GM23248 (cell line): ENCODE measurements around the gene LECT2. TPM values are rescaled to one million over a fixed set of nuclear protein-coding genes. Genes with fewer than 3 reads are reported as not detected.

ENCODE experiments used
- DNase-seq: peaks from one replicate; pipeline ENCODE4 v3.0.0-alpha.2; 2015
- H2AFZ ChIP-seq: fragments of 200-600 bp; sonication (generic); 2 replicates; pipeline ENCODE4 v1.6.1; 2016; ENCODE audit warnings: antibody characterized with exemption
- H3F3A ChIP-seq: fragments of 200-600 bp; sonication (generic); 2 replicates; pipeline ENCODE4 v1.6.1; 2016; ENCODE audit warnings: mild to moderate bottlenecking, antibody characterized with exemption, mixed run types; ENCODE audit not compliant: insufficient read depth
- H3K27ac ChIP-seq: fragments of 200-600 bp; sonication (generic); 2 replicates; pipeline ENCODE4 v1.5.1; 2016; ENCODE audit warnings: mild to moderate bottlenecking
- H3K27me3 ChIP-seq: fragments of 200-600 bp; sonication (generic); replicated peaks from 2 replicates; pipeline ENCODE4 v1.6.1; 2016; ENCODE audit warnings: mild to moderate bottlenecking; ENCODE audit not compliant: insufficient read depth
- H3K36me3 ChIP-seq: fragments of 200-600 bp; sonication (generic); 2 replicates; pipeline ENCODE4 v1.6.1; 2016; ENCODE audit warnings: low read depth, mild to moderate bottlenecking
- H3K4me1 ChIP-seq: fragments of 200-600 bp; sonication (generic); 2 replicates; pipeline ENCODE4 v1.6.1; 2016; ENCODE audit warnings: mild to moderate bottlenecking; ENCODE audit not compliant: insufficient read depth
- H3K4me2 ChIP-seq: fragments of 200-600 bp; sonication (generic); one replicate; pipeline ENCODE4 v1.6.1; 2016; ENCODE audit warnings: mild to moderate bottlenecking; ENCODE audit not compliant: unreplicated experiment
- H3K4me3 ChIP-seq: fragments of 200-600 bp; sonication (generic); 2 replicates; pipeline ENCODE4 v1.5.1; 2016; ENCODE audit warnings: mild to moderate bottlenecking
- H3K79me2 ChIP-seq: fragments of 200-600 bp; sonication (generic); 2 replicates; pipeline ENCODE4 v1.6.1; 2016; ENCODE audit warnings: mild to moderate bottlenecking; ENCODE audit not compliant: insufficient read depth
- H3K9ac ChIP-seq: fragments of 200-600 bp; sonication (generic); 2 replicates; pipeline ENCODE4 v1.6.1; 2016; ENCODE audit warnings: mild to moderate bottlenecking
- H3K9me2 ChIP-seq: fragments of 200-600 bp; sonication (generic); 2 replicates; pipeline ENCODE4 v1.6.1; 2016; ENCODE audit warnings: mixed run types, mild to moderate bottlenecking, moderate library complexity; ENCODE audit not compliant: insufficient read depth
- H3K9me3 ChIP-seq: fragments of 200-600 bp; sonication (generic); one replicate; pipeline ENCODE4 v1.6.1; 2017; ENCODE audit warnings: low read depth
- H4K20me1 ChIP-seq: fragments of 200-600 bp; sonication (generic); 2 replicates; pipeline ENCODE4 v1.6.0; 2016; ENCODE audit not compliant: insufficient read depth
- EZH2 ChIP-seq: fragments of 200-600 bp; sonication (generic); IDR thresholded peaks from 2 replicates; pipeline ENCODE4 v1.6.1; 2018; ENCODE audit warnings: antibody characterized with exemption, mild to moderate bottlenecking; ENCODE audit not compliant: insufficient read depth, poor library complexity, severe bottlenecking
- EZH2phosphoT487 ChIP-seq: fragments of 200-600 bp; sonication (generic); IDR thresholded peaks from 2 replicates; pipeline ENCODE4 v1.6.1; 2018; ENCODE audit warnings: antibody characterized with exemption, moderate library complexity, mild to moderate bottlenecking, low read depth; ENCODE audit not compliant: insufficient read depth
- WGBS, 2 experiments: methylation state at CpG; one replicate each; pipeline ENCODE4 v1.1.6; 2015 to 2017; ENCODE audit warnings: low lambda C conversion rate in 2 of 2, low coverage in 1 of 2; ENCODE audit errors: missing lambda C conversion rate in 2 of 2; 5-methylcytosine and 5-hydroxymethylcytosine counted together
- in situ Hi-C: fragments of 300-500 bp; cut with MboI; formaldehyde crosslinking; loops from 2 replicates; pipeline ENCODE4 v1.15.0; 2020
- polyA plus RNA-seq: library from polyadenylated mRNA; unstranded; fragments of >200 nt; fragmentation: Nextera tagmentation; extraction: Ambion mirVana; gene quantifications from 2 replicates; pipeline ENCODE4 v1.2.1, GENCODE V29; 2016
- total RNA-seq: library from RNA; depleted of rRNA; stranded (reverse); fragments of >200 nt; shearing (Covaris generic); gene quantifications from 2 replicates; pipeline ENCODE4 v1.2.3, GENCODE V29; 2014

Gene LECT2
- total and polyA plus RNA-seq, 2 experiments from 2014 or later = 0.32 to 0.41 TPM

GRCh38 chr5:135974021-135974600, 19.3 kb upstream of the LECT2 start:
- in situ Hi-C loops = no loop called here
- DNase-seq = peak; percentile 20

GRCh38 chr5:135973323-135974020, 18.7 kb upstream of the LECT2 start:
- peak; percentile 90 for DNase-seq
- H3K79me2 ChIP-seq = no peaks in the 10 kb centered on the region
- in situ Hi-C loops = no loop called here
- 47 to 48% methylated on average over 2 of the region's 2 CpGs for WGBS, 2 experiments
- no peaks in the 10 kb centered on the region for H4K20me1 ChIP-seq
- H3K27ac ChIP-seq = peak overlapping the region; percentile 60
- no peaks in the 10 kb centered on the region for H3K9me2 ChIP-seq
- no peak for TF ChIP-seq EZH2
- no peak for TF ChIP-seq EZH2phosphoT487
- H3K4me3 ChIP-seq = no peak overlapping the region
- H3F3A ChIP-seq = peaks cover 14% of the 10 kb centered on the region; the same call in 1 of the 2 replicates
- peak overlapping the region; percentile 5 for H3K4me2 ChIP-seq
- H3K4me1 ChIP-seq = peaks cover 16% of the 10 kb centered on the region
- no peak overlapping the region for H2AFZ ChIP-seq
- no peaks in the 10 kb centered on the region for H3K36me3 ChIP-seq
- H3K27me3 ChIP-seq = no peaks in the 10 kb centered on the region
- H3K9ac ChIP-seq = peak overlapping the region; percentile 5; the same call in 1 of the 2 replicates
- no peaks in the 10 kb centered on the region for H3K9me3 ChIP-seq

More at GRCh38 chr5:135974021-135974600, 19.3 kb upstream of the LECT2 start:
- peaks cover 14% of the 10 kb centered on the region; the same call in 1 of the 2 replicates for H3F3A ChIP-seq
- no peaks in the 10 kb centered on the region for H4K20me1 ChIP-seq
- H3K4me1 ChIP-seq = peaks cover 16% of the 10 kb centered on the region
- no peaks in the 10 kb centered on the region for H3K79me2 ChIP-seq
- no peaks in the 10 kb centered on the region for H3K36me3 ChIP-seq
- H3K27ac ChIP-seq = peak overlapping the region; percentile 60
- H3K4me2 ChIP-seq = peak overlapping the region; percentile 5
- no peaks in the 10 kb centered on the region for H3K27me3 ChIP-seq
- H3K9me3 ChIP-seq = no peaks in the 10 kb centered on the region
- no peak for TF ChIP-seq EZH2phosphoT487
- TF ChIP-seq EZH2 = no peak
- H3K9me2 ChIP-seq = no peaks in the 10 kb centered on the region
- H3K9ac ChIP-seq = no peak overlapping the region
- H3K4me3 ChIP-seq = no peak overlapping the region
- H2AFZ ChIP-seq = no peak overlapping the region

- no peaks in the 10 kb centered on the region for H3K27me3 ChIP-seq
- peaks cover 14% of the 10 kb centered on the region; the same call in 1 of the 2 replicates for H3F3A ChIP-seq
- H3K79me2 ChIP-seq = no peaks in the 10 kb centered on the region
- H3K4me3 ChIP-seq = no peak overlapping the region
- in situ Hi-C loops = no loop called here
- no peak for DNase-seq
- no peak overlapping the region for H3K9ac ChIP-seq
- no peak overlapping the region for H3K4me2 ChIP-seq
- H3K9me3 ChIP-seq = no peaks in the 10 kb centered on the region
- H3K27ac ChIP-seq = no peak overlapping the region
- peaks cover 16% of the 10 kb centered on the region for H3K4me1 ChIP-seq
- no peak overlapping the region for H2AFZ ChIP-seq
- WGBS, 2 experiments = 28 to 46% methylated on average over 1 of the region's 1 CpG
- H3K9me2 ChIP-seq = no peaks in the 10 kb centered on the region
- TF ChIP-seq EZH2phosphoT487 (no peak), EZH2 (no peak)
- no peaks in the 10 kb centered on the region for H3K36me3 ChIP-seq
- no peaks in the 10 kb centered on the region for H4K20me1 ChIP-seq
These were observed 16.9 kb upstream of the LECT2 start for GRCh38 chr5:135971701-135972100.

GRCh38 chr5:135966790-135967189, 12.0 kb upstream of the LECT2 start:
- Histone ChIP-seq H3K4me2 (no peak overlapping the region), H3K4me1 (peaks cover 12% of the 10 kb centered on the region), H3K27ac (no peak overlapping the region), H2AFZ (no peak overlapping the region), H3K9me3 (no peaks in the 10 kb centered on the region), H3K27me3 (no peaks in the 10 kb centered on the region), H4K20me1 (no peaks in the 10 kb centered on the region), H3K4me3 (no peak overlapping the region), H3F3A (peaks cover 6% of the 10 kb centered on the region; the same call in 1 of the 2 replicates), H3K36me3 (no peaks in the 10 kb centered on the region), H3K9ac (no peak overlapping the region), H3K79me2 (no peaks in the 10 kb centered on the region), H3K9me2 (no peaks in the 10 kb centered on the region)
- 85 to 93% methylated on average over 3 of the region's 3 CpGs for WGBS, 2 experiments
- TF ChIP-seq EZH2phosphoT487 (no peak), EZH2 (no peak)
- DNase-seq = no peak
- in situ Hi-C loops = no loop called here
